Esophagus squamous epithelium (tissue), 5 donors: ENCODE results near the gene TNIP1. TPM values are rescaled to one million over a fixed set of nuclear protein-coding genes. Genes with fewer than 3 reads are reported as not detected.

Source experiments
- DNase-seq: peaks from one replicate; lab custom pipeline; 2025; lab: John Stamatoyannopoulos, UW
- H3K27ac ChIP-seq, 4 donors: fragments of 200-600 bp; sonication (generic); one replicate each; pipeline ENCODE4 v1.5.1; 2016 to 2019; ENCODE audit warnings: mild to moderate bottlenecking in 1 of 4
- H3K27me3 ChIP-seq, 4 donors: fragments of 200-600 bp; sonication (generic); 1 replicate in 3 of 4; 2 replicates in 1 of 4; pipeline versions ENCODE4 v1.5.1 to v1.6.0; 2017 to 2021; ENCODE audit warnings: antibody characterized with exemption in 1 of 4
- H3K36me3 ChIP-seq, 3 donors: fragments of 200-600 bp; sonication (generic); one replicate each; pipeline ENCODE4 v1.5.1; 2016 to 2019
- H3K4me1 ChIP-seq, 3 donors: fragments of 200-600 bp; sonication (generic); one replicate each; pipeline ENCODE4 v1.5.1; 2017 to 2019
- H3K4me3 ChIP-seq, 4 donors: fragments of 200-600 bp; sonication (generic); 1 replicate in 3 of 4; 2 replicates in 1 of 4; pipeline ENCODE4 v1.5.1; 2016 to 2019; ENCODE audit warnings: mild to moderate bottlenecking in 2 of 4, moderate library complexity in 1 of 4
- H3K9me3 ChIP-seq, 3 donors: fragments of 200-600 bp; sonication (generic); one replicate each; pipeline ENCODE4 v1.5.1; 2016 to 2019
- CTCF ChIP-seq, 6 experiments: fragments of 450-650 bp in 4 of 6; fragments of 200-600 bp in 2 of 6; sonication (generic) in 2 of 6; IDR thresholded peaks; one replicate each; pipeline ENCODE4 v1.5.1; 2016 to 2019; ENCODE audit warnings: antibody characterized with exemption in 6 of 6, mild to moderate bottlenecking in 4 of 6, moderate library complexity in 4 of 6
- POLR2A ChIP-seq, 4 donors: fragments of 450-650 bp; IDR thresholded peaks; one replicate each; pipeline ENCODE4 v1.6.1; 2017; ENCODE audit warnings: antibody characterized with exemption in 4 of 4, mild to moderate bottlenecking in 4 of 4, moderate library complexity in 3 of 4
- WGBS, 2 donors: methylation state at CpG; one replicate each; pipeline ENCODE4 v1.1.5; 2018; 5-methylcytosine and 5-hydroxymethylcytosine counted together
- intact Hi-C: fragments of 100-400 bp; cut with DNase I; formaldehyde crosslinking; loops from one replicate; pipeline ENCODE4 v1.15.0; 2022
- total RNA-seq, 4 donors: library from RNA; depleted of rRNA; stranded (reverse); fragments of >200 nt; gene quantifications; one replicate each; pipeline ENCODE4 v1.1.0, GENCODE V29; 2016
- donor health status: DM: yes; HTN: yes; CAD: no.

Gene TNIP1
- total RNA-seq, 4 donors from 2014 or later = 55.5 to 109 (median 95.4) TPM

- TF ChIP-seq CTCF (IDR thresholded peaks at IDR 0.05) (no peak), POLR2A (IDR thresholded peaks at IDR 0.05) (no peak)
- Histone ChIP-seq H3K36me3 (peaks cover 9 to 99% (median 26%) of the 10 kb centered on the region in 3 donors), H3K4me3 (no peak overlapping the region), H3K4me1 (peaks cover 0 to 11% (median 5%) of the 10 kb centered on the region in 3 donors), H3K9me3 (no peaks in the 10 kb centered on the region), H3K27me3 (no peaks in the 10 kb centered on the region), H3K27ac (peak overlapping the region in 1 of 4 donors; percentile 46)
- 83% methylated on average over 2 to 3 of the region's 3 CpGs for WGBS, 2 donors
- intact Hi-C loops = no loop called here
- no peak for DNase-seq
Measured at GRCh38 chr5:151054709-151055108, 26.1 kb downstream of the TNIP1 start.

- peak overlapping the region in 1 of 4 donors; percentile 46 for H3K27ac ChIP-seq
- TF ChIP-seq CTCF (IDR thresholded peaks at IDR 0.05) = no peak
- no peak for TF ChIP-seq POLR2A (IDR thresholded peaks at IDR 0.05)
- no peaks in the 10 kb centered on the region for H3K27me3 ChIP-seq
- H3K4me1 ChIP-seq = peaks cover 0 to 11% (median 5%) of the 10 kb centered on the region in 3 donors
- no peak overlapping the region for H3K4me3 ChIP-seq
- WGBS, 2 donors = 93 to 95% methylated on average over 3 to 4 of the region's 4 CpGs
- no peaks in the 10 kb centered on the region for H3K9me3 ChIP-seq
- no peak for DNase-seq
- peaks cover 9 to 99% (median 30%) of the 10 kb centered on the region in 3 donors for H3K36me3 ChIP-seq
- intact Hi-C loops = loop anchor here (2.0 kb wide), 1 partner anchor 63 kb away; no protein-coding TSS in a partner anchor
Measured at GRCh38 chr5:151053796-151054462, 26.9 kb downstream of the TNIP1 start.

- H3K4me1 ChIP-seq = peaks cover 0 to 17% (median 5%) of the 10 kb centered on the region in 3 donors
- intact Hi-C loops = loop anchor here (2.0 kb wide), 1 partner anchor 64 kb away; no protein-coding TSS in a partner anchor
- H3K27me3 ChIP-seq = no peaks in the 10 kb centered on the region
- H3K9me3 ChIP-seq = no peaks in the 10 kb centered on the region
- H3K36me3 ChIP-seq = peaks cover 9 to 99% (median 33%) of the 10 kb centered on the region in 3 donors
- TF ChIP-seq POLR2A (IDR thresholded peaks at IDR 0.05) (no peak), CTCF (IDR thresholded peaks at IDR 0.05) (no peak)
- no peak overlapping the region for H3K27ac ChIP-seq
- H3K4me3 ChIP-seq = no peak overlapping the region
- no peak for DNase-seq
- WGBS, 2 donors = 62 to 85% methylated on average over 3 of the region's 3 CpGs
Measured at GRCh38 chr5:151052836-151053235, 28.0 kb downstream of the TNIP1 start.

GRCh38 chr5:151051931-151052608, 28.8 kb downstream of the TNIP1 start:
- Histone ChIP-seq H3K4me3 (no peak overlapping the region), H3K27me3 (no peaks in the 10 kb centered on the region), H3K9me3 (no peaks in the 10 kb centered on the region), H3K36me3 (peaks cover 9 to 99% (median 33%) of the 10 kb centered on the region in 3 donors), H3K4me1 (peaks cover 0 to 23% (median 5%) of the 10 kb centered on the region in 3 donors), H3K27ac (peak overlapping the region; percentile 16 to 40 (median 28))
- TF ChIP-seq CTCF (IDR thresholded peaks at IDR 0.05) = no peak
- TF ChIP-seq POLR2A (IDR thresholded peaks at IDR 0.05) = no peak
- intact Hi-C loops = loop anchor here (2.0 kb wide), 1 partner anchor 65 kb away; no protein-coding TSS in a partner anchor
- DNase-seq = no peak
- WGBS, 2 donors = 76 to 79% methylated on average over 4 to 8 of the region's 10 CpGs
